ENCODE results near the gene OR2A5.
"Not testable (repeated sequence)": the region's sequence is repeated elsewhere in the genome, so short reads cannot be mapped to it uniquely, and the experiment has no call there.

The OR2A5 gene, protein sequence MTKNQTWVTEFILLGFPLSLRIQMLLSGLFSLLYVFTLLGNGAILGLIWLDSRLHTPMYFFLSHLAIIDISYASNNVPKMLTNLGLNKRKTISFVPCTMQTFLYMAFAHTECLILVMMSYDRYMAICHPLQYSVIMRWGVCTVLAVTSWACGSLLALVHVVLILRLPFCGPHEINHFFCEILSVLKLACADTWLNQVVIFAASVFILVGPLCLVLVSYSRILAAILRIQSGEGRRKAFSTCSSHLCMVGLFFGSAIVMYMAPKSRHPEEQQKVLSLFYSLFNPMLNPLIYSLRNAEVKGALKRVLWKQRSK

DNA sequence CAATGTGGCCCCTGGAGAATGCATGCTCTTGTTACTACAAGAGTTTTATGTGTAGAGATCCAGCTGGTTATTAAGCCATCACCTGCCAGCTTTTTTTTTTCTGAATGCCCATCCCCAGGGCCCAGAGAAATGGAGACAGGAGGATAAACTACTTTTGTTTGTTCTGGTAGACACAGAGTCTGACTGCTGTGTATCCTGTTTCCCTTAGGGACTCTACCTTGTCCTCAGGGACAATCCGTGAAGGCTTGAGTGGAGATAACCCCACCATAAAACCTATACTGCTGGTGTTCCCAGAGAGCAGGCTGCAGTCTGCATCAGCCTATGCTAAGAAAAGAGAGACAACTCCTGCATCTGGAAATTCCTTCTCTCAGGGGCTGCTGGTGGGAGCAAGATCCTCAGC, at the start of gene OR2A5:
TSS of gene OR2A5 (plus strand) at position 301 of the 400 bp plus-strand sequence. CDS start 1,454 bp downstream, outside the sequence.
- no peak for DNase-seq (ENCODE audit: low read depth in 2 of 2)

DNA sequence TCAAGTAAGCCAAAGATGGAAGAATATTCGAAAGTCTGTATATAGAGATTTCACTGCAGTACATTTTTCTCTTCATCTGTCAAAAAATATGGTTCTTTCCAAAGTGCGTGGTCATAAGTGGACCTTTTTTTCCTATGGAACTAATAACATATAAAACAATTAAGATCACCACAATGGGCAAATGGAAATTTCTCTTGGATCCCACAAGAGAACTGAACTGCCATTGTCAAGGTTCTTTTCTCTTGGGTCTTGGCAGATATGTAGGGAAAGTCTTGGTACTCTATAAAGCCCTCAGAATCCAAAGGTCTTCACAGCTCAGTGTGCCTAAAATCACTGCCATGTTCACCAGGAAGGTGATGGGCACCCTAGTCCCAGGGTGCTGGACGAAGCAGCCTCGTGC, 48.7 kb upstream of the OR2A5 start, which contains the start of gene OR6B1:
TSS of gene OR6B1 (plus strand) at position 301 of the 400 bp plus-strand sequence. CDS start 3,677 bp downstream, outside the sequence.
- DNase-seq (ENCODE audit: low read depth in 2 of 2): no peak

DNA sequence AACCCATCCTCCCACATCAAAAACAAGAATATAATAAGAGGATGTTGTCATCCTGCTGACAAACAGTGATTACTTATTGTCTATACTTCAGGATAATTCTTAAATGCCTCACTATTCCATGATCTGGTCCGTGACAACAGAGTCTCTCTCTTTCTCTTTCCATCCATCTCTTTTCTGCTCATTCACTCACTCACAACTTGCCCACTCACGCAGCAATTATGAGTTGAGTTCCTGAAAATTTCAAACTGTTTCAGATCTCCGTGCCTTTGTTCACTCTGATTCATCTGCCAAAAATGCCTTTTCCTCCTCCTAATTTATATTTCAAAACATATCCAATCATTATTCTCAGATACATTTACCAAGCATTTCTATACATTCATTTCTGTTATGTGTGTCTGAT, 47.2 kb upstream of the OR2A5 start:
- DNase-seq (ENCODE audit: low read depth in 2 of 2): no peak

DNA sequence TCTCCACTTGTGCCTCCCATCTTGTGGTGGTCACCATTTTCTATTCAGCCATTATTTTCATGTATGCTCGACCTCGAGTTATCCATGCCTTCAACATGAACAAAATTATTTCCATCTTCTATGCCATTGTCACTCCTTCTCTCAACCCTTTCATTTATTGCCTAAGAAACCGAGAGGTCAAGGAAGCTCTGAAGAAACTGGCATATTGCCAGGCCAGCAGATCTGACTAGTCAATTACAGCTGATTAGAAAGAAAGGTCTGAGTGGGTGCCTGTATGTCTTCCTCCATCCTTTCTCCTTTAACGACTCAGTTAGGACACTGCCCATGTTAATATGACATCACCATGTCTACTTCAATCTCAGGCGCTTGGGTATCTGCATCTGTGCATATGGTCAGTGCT, 44.0 kb upstream of the OR2A5 start:
- DNase-seq (ENCODE audit: low read depth in 2 of 2): no peak

DNA sequence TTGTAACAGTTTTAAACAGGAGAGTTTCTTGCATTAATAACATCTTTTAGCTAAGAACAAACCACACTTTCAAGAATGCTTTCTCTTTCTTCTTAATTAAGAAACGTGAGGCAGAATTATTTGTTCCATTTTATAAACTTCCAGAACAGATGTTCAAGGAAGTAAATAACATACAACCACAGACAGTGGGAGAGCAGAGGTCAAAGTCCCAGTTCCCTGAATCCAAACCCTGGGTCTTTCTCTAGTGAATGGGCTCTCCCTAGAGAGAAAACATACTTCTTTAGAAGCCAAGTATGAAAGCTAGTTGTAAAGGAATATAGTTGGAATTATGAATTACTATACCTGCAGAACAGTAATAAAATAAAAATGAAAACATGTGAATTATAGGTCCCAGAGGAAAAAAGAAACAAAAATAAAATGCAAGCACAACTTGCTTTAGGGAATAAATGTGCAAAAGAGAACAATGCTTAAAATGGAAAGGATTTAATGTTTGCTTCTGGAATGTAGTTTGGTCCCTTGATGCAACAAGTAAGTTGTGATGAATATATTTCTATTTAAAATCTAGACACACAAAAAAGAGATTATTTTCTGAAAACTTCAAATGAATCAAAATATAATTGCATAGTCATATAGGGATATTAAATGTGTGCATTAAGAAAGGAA, 42.6 kb upstream of the OR2A5 start:
- DNase-seq (ENCODE audit: low read depth in 2 of 2): no peak

DNA sequence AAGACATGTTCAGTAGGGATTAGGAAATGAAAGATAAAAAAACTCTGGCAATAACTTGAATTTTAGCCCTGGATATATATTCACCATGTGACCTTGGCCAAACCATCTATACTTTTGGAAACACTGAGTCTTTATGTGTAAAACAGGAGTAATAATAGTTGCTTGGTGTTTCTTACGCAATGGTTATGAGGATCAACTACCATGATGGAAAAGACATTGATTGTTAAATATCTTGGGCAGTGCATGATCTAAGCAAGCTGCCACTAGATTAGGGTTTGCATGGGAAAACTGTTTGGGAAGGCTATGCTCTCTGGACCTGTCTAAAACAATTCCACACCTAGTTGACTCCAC, 42.1 kb upstream of the OR2A5 start:
- DNase-seq (ENCODE audit: low read depth in 2 of 2): no peak

DNA sequence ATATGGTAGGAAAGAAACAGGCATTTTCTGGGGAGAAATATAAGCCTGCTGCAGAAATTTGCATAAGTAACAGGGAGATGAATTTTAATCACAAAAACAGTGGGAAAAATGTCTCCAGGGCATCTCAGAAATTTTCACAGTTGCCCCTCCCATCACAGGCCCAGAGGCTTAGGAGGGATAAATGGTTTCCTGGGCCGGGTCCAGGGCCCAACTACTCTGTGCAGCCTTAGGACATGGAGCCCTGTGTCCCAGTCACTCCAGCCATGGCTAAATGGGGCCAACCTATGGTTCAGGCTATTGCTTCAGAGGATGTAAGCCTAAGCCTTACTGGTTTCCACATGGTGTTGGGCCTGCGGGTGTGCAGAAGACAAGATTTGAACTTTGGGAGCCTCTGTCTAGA, 39.4 kb upstream of the OR2A5 start:
- DNase-seq (ENCODE audit: low read depth in 2 of 2): no peak

DNA sequence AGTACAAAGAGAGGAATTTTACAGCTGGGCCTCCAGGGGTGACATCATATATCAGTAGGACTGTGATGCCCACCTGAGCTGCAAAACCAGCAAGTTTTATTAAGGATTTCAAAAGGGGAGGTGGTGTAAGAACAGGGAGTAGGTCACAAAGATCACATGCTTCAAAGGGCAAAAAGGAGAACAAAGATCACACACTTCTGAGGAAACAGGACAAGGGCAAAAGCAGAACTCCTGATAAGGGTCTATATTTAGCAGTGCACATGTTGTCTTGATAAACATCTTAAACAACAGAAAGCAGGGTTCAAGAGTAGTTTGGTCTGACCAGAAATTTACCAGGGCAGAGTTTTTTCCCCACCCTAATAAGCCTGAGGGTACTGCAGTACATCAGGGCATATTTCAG, 38.7 kb upstream of the OR2A5 start:
- not testable (repeated sequence) for DNase-seq (ENCODE audit: low read depth in 2 of 2)

DNA sequence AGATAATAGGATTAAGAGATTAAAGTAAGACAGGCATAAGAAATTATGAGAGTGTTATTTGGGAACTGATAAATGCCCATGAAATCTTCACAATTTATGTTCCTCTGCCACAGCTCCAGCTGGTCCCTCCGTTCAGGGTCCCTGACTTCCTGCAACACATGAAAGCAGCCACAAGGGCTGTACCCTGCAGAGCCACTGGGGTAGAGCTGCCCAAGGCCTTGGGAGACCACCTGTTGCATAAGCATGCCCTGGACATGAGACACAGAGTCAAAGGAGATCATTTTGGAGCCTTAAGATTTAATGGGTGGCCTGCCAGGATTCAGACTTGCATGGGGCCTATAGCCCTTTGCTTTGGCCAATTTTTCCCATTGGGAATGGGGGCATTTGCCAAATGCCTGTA, 37.9 kb upstream of the OR2A5 start:
- not testable (repeated sequence) for DNase-seq (ENCODE audit: low read depth in 2 of 2)

DNA sequence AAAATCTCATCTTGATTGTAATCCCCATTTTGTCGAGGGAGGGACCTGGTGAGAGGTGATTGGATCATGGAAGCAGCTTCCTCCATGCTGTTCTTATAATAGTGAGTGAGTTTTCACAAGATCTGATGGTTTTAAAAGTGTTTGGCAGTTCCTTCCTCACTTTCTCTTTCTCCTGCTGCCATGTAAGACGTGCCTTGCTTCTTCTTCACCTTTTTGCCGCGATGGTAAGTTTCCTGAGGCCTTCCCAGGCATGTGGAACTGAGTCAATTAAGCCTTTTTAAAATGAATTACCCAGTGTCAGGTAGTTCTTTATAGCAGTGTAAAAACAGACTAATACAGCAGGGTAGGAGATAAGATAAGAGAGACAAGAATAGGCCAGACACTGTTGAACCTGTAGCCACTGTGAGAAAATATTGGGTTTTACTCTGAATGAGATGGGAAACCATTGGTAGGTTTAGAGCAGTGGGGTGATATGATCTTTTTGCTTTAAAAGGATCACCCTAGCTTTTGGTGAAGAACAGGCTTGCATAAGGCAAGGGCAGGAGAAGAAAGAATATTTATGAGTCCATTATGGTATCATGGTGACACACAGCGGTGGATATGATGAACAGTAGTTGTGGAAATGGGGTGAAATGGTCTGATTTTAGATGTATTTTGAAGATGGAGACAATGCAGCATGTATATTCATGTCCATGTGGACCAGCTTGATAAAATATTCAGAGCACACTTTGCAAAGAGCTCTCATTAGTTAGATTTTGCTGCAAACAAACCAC, 37.1 kb upstream of the OR2A5 start:
- DNase-seq (ENCODE audit: low read depth in 2 of 2): no peak

DNA sequence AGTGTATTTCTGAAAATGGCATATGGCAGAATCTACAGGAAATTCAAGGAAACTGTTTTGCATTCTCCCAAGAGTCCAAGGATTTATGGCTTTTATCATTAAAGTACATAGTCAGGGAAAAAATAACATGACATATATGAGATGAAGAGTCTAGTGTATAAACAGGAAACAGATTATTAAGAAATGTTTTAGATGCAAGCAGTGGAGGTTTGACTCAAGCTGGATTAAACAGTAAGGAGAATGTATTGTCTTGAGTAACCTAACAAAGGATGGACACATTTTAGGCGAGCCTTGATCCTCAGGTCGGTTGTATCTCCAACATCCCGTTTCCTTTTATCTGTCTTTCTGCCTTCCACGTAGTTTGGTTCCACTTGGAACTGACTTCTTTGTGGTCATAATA, 30.7 kb upstream of the OR2A5 start:
- DNase-seq (ENCODE audit: low read depth in 2 of 2): no peak

DNA sequence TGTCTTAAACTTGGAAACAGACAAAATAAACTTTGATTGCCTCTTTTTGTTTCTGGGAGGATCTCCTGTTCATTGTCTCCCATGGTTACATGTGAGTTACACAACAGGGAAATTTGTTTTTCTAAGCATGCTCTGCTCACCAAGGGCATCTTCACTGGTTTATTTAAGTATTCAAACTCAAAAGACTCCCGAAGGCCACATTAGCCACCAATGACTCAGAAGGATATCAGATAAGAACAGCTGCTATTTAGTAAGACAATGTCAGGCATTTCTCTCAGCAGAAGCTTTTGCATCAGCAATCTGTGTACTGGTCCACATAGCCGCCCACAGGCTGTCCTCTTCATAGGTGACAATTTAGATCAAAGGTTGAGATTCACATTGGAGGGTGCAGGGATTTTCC, 29.3 kb upstream of the OR2A5 start:
- DNase-seq (ENCODE audit: low read depth in 2 of 2): no peak

DNA sequence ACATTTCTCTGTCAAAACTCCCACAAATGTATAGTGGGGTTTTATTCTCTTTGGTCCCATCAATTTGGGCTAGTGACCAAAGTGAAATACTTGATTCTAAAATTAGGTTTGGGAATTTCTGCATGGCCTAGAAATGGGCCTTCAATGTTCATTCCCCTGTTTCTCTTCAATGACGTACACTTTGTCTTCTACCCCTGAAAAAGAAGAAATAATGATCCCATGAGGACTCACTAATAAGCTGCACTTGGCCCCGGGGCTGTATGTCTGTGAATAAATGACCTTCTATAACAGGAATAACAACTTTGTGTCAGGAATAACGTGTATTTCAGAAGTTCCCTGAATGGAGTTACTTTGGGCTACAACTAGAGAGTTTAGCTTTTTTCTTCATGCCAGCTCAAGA, 28.4 kb upstream of the OR2A5 start:
- no peak for DNase-seq (ENCODE audit: low read depth in 2 of 2)

DNA sequence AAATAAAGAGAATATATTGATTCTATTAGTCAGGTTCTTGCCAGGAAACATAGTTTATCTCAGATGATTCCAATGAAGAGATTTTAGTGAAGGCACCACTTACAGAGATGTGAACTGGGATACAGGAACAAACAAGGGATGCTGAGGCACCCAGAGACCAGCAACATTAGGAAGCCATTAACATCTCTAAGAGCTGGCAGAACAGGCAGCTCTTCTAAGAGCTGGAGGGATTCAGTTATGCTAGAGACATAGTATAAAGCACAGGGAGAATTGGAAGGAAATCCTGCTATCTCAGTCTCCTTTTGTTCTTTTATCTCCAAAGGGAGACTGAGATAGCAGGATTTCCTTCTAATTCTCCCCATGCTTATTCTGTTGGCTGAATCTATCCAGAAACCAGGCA, 26.6 kb upstream of the OR2A5 start:
- DNase-seq (ENCODE audit: low read depth in 2 of 2): no peak

DNA sequence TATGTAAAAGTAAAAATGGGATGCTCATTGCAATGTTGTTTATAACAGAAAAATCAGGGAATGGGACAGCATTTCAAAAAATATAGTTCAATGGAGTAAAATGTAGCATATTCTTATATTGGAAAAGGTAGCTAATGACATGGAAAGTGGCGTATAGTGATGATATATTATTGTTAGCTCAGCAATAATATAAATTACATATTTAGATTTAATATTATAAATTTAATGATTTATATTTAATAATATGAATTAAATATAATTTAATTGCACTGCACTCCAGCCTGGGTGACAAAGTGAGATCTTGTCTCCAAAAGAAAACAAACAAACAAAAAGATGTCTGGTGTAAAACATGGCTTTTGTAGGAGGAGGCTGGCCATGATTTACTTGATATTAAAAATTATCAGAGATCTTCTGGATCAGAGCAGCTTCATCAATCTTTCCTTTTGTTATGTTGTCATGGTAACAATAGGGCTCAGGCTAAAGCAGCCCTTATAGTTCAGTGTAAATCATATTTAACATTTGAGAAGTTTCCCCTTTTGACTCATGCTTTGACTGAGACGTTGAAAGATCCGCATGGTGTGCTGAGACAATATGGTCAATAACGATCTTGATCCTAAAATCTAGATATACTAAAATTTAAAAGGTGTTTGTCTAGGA, 25.4 kb upstream of the OR2A5 start:
- DNase-seq (ENCODE audit: low read depth in 2 of 2): no peak

DNA sequence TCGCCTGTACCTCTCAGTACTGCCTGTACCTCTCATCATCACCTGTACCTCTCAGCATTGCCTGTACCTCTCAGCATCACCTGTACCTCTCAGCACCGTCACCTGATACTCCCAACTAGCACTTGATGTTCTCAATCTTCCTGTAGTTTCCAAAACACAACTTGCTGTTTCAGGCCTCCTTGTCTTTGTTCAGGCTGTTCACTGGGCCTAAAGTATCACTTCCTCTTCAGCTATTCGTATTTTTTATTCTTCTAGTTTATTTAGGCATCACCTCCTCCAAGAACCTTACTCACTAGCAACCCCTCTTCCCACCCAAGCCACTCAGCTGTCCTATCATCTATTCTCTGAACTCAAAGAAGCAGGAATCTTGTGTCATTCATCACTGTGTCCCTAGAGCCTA, 24.5 kb upstream of the OR2A5 start:
- DNase-seq (ENCODE audit: low read depth in 2 of 2): no peak

DNA sequence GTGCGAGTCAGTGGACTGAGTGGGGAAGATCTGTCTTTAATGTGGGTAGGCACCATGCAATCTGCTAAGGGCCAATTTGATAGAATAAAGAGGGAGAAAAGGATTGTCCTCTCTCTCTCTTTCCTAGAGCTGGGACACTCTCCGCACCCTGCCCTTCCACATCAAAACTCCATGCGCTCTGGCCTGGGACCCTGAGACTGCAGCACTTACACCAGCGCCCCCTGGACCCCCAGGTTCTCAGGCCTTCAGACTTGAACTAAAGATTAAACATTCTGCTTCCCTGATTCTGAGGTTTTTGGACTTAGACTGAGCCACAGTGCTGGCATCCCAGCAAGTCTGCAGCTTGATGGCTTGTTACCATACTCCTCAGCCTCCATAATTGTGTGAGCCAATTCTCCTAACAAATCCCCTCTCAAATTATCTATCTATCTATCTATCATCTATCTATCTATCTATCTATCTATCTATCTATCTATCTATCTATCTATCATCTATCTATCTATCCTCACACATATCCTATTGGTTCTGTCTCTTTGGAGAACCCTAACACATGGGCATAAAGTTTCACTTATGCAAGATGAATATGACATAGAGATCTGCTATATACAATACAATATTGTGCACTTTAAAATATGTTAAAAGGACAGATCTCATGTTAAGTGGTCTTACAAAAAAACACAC, 22.4 kb upstream of the OR2A5 start:
- DNase-seq (ENCODE audit: low read depth in 2 of 2): no peak

DNA sequence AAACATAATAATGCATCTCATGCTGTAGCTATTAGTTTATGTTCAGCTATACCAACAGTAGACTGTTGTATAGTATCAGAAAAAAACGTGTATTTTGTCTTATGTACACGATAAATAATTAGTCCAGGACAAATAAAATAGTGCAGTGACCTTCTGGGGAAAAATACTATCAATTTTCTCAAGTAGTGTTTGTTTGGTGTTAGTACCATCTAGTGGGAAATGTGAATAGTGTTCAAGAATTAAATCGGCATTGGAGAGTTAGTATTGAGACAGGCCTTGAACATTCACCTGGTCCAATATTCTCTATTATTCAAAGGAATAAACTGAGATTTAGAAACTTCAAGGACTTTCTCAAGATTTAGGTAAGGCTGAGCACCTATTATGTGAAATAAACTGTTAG, 21.7 kb upstream of the OR2A5 start:
- DNase-seq (ENCODE audit: low read depth in 2 of 2): no peak

DNA sequence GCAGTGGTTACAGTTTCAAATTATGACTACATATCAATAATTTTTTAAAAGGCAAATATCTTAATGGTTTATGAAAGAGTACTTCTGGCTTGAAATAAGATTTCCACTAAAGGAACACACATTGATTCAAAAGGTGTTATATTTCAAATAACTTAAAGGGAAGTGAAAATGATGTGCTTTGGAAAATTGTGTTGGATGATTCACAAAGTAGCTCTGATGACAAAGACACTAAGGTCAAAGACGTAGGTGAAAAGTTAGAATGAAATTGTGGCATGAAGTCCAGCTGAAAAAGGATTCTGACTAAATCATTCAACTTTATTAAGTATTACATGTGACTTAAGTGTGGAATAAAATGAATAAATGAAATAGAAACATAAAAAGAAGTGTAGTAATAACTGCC, 20.8 kb upstream of the OR2A5 start:
- DNase-seq (ENCODE audit: low read depth in 2 of 2): no peak

DNA sequence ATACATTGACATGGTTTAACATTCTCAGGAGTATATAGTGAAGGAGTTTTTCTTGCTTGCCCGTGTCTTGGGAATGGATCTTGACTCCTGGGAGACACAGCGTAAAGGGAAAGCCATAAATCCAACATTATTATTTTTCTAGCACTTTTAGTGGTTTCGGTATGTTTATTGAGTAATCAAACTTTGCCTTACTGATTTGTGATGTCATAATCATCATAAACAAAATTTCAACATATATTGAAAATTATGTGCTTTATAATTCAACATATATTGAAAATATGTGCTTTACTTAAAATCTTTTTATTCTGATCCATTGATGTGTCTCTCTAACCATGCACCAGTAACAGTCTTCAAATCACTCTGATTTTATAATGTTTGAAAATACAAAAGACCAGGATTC, 20.2 kb upstream of the OR2A5 start:
- DNase-seq (ENCODE audit: low read depth in 2 of 2): no peak

DNA sequence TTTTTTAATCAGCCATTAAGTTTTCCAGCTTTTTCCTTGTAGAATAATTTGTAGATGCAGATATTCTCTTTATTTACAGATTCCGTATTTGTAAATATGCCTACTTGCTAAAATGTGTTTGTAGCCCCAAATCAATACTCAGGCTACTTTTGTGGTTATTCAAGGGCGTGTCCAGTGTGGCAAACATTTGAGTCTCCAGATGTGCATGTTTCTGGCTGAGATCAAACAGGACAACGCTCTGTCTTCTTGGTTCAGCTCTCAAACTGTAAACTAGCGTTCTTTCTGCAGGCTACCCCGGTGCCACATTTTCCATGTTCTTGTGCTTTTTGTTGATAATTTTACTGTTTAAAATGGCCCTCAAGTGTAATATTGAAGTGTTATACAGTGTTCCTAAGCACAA, 16.2 kb upstream of the OR2A5 start:
- no peak for DNase-seq (ENCODE audit: low read depth in 2 of 2)

Data from stimulated activated CD8-positive, alpha-beta memory T cell treated with anti-CD3 and anti-CD28 coated beads, Interleukin-7, amount 100 ng/mL, for 1 hour (primary cell).